HepG2 (cell line): Measurements from ENCODE around the gene ARPC5. TPM values are rescaled to one million over a fixed set of nuclear protein-coding genes. Genes with fewer than 3 reads are reported as not detected.
A peak's percentile ranks its signal among the peaks of the same experiment; 100 is the strongest.

Experiments used
- ELF3 ChIP-seq: IDR thresholded peaks from 2 replicates; pipeline ENCODE4 v1.6.1; 2016; ENCODE audit warnings: missing genetic modification reagents, missing compliant biosample characterization
- ELF4 ChIP-seq: sonication (generic); formaldehyde crosslinking; IDR thresholded peaks from 2 replicates; pipeline ENCODE4 v1.5.0; 2020; ENCODE audit warnings: missing genetic modification reagents, mild to moderate bottlenecking, moderate library complexity, borderline replicate concordance
- IKZF4 ChIP-seq: sonication (generic); formaldehyde crosslinking; IDR thresholded peaks from 2 replicates; pipeline ENCODE4 v1.5.1; 2020; ENCODE audit warnings: borderline replicate concordance, mild to moderate bottlenecking, low read depth, missing genetic modification reagents; ENCODE audit errors: not compliant biosample characterization
- JUN ChIP-seq: sonication (generic); formaldehyde crosslinking; IDR thresholded peaks from 2 replicates; pipeline ENCODE4 v1.4.0; 2020; ENCODE audit warnings: mild to moderate bottlenecking, missing genetic modification reagents
- MAZ ChIP-seq, 2 experiments: sonication (generic) in 1 of 2; formaldehyde crosslinking in 1 of 2; IDR thresholded peaks; 2 replicates each; pipeline versions ENCODE4 v1.5.0 to v1.6.1; 2012 to 2020; ENCODE audit warnings: low read depth in 2 of 2, mild to moderate bottlenecking in 2 of 2, borderline replicate concordance in 1 of 2, improper control_type of control experiment in 1 of 2, low read length in 1 of 2, missing genetic modification reagents in 1 of 2, moderate library complexity in 1 of 2
- MBD4 ChIP-seq: IDR thresholded peaks from 2 replicates; pipeline ENCODE4 v1.6.1; 2012; ENCODE audit warnings: low read length, inconsistent platforms, borderline replicate concordance
- MTF1 ChIP-seq: sonication (generic); formaldehyde crosslinking; IDR thresholded peaks from 2 replicates; pipeline ENCODE4 v1.5.0; 2020; ENCODE audit warnings: missing genetic modification reagents
- SRY ChIP-seq: sonication (generic); formaldehyde crosslinking; IDR thresholded peaks from 2 replicates; pipeline ENCODE4 v1.8.0; 2022; ENCODE audit warnings: mild to moderate bottlenecking, missing genetic modification reagents
- SYNCRIP ChIP-seq: fragments of 200-400 bp; formaldehyde crosslinking; IDR thresholded peaks from 2 replicates; pipeline ENCODE4 v1.6.1; 2018; ENCODE audit warnings: mild to moderate bottlenecking, low read depth, low read length; ENCODE audit not compliant: insufficient read depth
- ZFP37 ChIP-seq: sonication (generic); formaldehyde crosslinking; IDR thresholded peaks from 2 replicates; pipeline ENCODE4 v1.4.0; 2020; ENCODE audit warnings: missing genetic modification reagents, borderline replicate concordance
- ZNF44 ChIP-seq: sonication (generic); formaldehyde crosslinking; IDR thresholded peaks from 2 replicates; pipeline ENCODE4 v1.5.1; 2020; ENCODE audit warnings: mild to moderate bottlenecking, missing genetic modification reagents
- polyA plus RNA-seq, 8 experiments: library from polyadenylated mRNA; depleted of rRNA in 3 of 8; stranded (reverse) in 7 of 8; unstranded in 1 of 8; fragments of >200 nt; fragmentation: Illumina TruSeq in 4 of 8; extraction: Trizol in 4 of 8; gene quantifications; 2 replicates each; pipeline versions ENCODE4 v1.2.1 to v1.2.3, GENCODE V29; 2011 to 2016; ENCODE audit warnings: low read depth in 4 of 8, missing spikeins in 1 of 8, mixed read lengths in 1 of 8; ENCODE audit not compliant: insufficient read depth in 1 of 8
- total RNA-seq, 5 experiments: library from RNA; depleted of rRNA; stranded (reverse); fragments of >200 nt; fragmentation: Illumina TruSeq; extraction: Trizol; gene quantifications; 2 replicates each; pipeline ENCODE4 v1.2.3, GENCODE V29; 2016; ENCODE audit warnings: low read depth in 1 of 5
- TF ChIP-seq, protein P1 (sequence below): sonication (generic); formaldehyde crosslinking; IDR thresholded peaks from 2 replicates; pipeline ENCODE4 v1.4.0; 2020; ENCODE audit warnings: missing genetic modification reagents, mild to moderate bottlenecking, borderline replicate concordance
- TF ChIP-seq, protein P2 (sequence below): IDR thresholded peaks from 2 replicates; pipeline ENCODE4 v1.6.1; 2016; ENCODE audit warnings: missing biosample characterization, missing genetic modification reagents, low read depth
- TF ChIP-seq, protein P3 (sequence below): sonication (generic); formaldehyde crosslinking; IDR thresholded peaks from 2 replicates; pipeline ENCODE4 v1.5.1; 2020; ENCODE audit warnings: mild to moderate bottlenecking, moderate library complexity, missing genetic modification reagents
- TF ChIP-seq, protein P4 (sequence below): sonication (generic); formaldehyde crosslinking; conservative IDR thresholded peaks from 2 replicates; pipeline ENCODE4 v1.4.0; 2020; ENCODE audit warnings: missing genetic modification reagents
- TF ChIP-seq, protein P5 (sequence below): sonication (generic); formaldehyde crosslinking; conservative IDR thresholded peaks from 2 replicates; pipeline ENCODE4 v1.4.0; 2020; ENCODE audit warnings: mild to moderate bottlenecking, missing genetic modification reagents, moderate library complexity

ARPC5 gene
- total and polyA plus RNA-seq, 2 of the 13 experiments (the other 11 are each of a cell fraction or from before 2014, with no cell fraction given): 48.4 to 106 TPM

DNA sequence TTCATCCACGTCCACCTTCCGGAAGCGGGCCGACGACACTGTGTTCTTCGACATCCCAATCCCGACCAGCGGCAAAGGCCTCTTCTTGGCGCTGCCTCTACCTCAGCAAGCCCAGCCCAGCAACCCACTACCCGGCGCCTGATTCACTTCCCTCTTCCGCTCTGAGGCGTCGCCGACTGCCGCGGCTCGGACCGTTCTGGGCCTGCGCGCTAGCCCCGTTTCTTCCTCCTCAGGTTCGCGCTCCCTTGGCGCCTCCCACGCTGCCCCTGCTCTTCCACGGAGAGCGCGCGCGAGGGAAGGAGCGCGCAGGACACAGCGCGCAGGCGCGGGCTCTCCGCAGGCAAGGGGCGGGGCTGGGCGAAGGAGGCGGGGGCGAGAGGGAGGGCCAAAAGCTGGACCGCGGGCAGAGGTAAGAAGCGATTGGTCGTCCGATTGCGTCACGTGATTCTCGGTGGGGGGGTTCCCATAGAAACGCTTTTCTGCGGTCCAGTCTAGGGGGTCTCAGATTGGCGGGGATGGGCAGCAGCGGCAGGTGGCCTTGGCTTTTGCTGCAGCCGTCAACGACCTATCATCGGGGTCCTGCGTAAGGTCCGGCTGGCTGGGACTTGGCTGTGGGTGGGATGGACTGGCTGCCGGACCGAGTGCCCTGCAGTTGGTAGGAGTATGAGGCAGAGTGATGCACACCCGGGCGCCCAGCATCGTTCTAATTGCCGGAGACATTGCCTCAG, at the start of gene ARPC5 (continued):
- peak; percentile 92 for TF ChIP-seq MAZ (IDR thresholded peaks at IDR 0.05; ENCODE audit: borderline replicate concordance, low read depth, low read length)
- TF ChIP-seq MAZ (CRISPR knock-in tag; IDR thresholded peaks at IDR 0.05; ENCODE audit: low read depth): no peak; the same call in 1 of the 2 replicates
- no peak for TF ChIP-seq SYNCRIP
- TF ChIP-seq ELF4 (CRISPR knock-in tag): peak; percentile 67; the same call in 1 of the 2 replicates
- 0 out of 2 replicates have a peak, but pooled peaks have one; percentile 57 for TF ChIP-seq SRY (CRISPR knock-in tag)
- no peak for TF ChIP-seq ZFP37
- TF ChIP-seq, protein P1, sequence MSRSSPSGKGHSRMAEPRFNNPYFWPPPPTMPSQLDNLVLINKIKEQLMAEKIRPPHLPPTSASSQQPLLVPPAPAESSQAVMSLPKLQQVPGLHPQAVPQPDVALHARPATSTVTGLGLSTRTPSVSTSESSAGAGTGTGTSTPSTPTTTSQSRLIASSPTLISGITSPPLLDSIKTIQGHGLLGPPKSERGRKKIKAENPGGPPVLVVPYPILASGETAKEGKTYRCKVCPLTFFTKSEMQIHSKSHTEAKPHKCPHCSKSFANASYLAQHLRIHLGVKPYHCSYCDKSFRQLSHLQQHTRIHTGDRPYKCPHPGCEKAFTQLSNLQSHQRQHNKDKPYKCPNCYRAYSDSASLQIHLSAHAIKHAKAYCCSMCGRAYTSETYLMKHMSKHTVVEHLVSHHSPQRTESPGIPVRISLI: no peak
- TF ChIP-seq, protein P2, sequence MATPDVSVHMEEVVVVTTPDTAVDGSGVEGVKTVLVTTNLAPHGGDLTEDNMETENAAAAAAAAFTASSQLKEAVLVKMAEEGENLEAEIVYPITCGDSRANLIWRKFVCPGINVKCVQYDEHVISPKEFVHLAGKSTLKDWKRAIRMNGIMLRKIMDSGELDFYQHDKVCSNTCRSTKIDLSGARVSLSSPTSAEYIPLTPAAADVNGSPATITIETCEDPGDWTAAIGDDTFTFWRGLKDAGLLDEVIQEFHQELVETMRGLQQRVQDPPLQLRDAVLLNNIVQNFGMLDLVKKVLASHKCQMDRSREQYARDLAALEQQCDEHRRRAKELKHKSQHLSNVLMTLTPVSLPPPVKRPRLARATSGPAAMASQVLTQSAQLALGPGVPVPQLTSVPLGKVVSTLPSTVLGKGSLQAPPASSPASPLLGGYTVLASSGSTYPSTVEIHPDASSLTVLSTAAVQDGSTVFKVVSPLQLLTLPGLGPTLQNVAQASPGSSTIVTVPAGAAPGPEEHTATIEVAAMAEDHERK (CRISPR knock-in tag): no peak
- TF ChIP-seq MTF1 (CRISPR knock-in tag): no peak
- no peak for TF ChIP-seq MBD4
- TF ChIP-seq, protein P3, sequence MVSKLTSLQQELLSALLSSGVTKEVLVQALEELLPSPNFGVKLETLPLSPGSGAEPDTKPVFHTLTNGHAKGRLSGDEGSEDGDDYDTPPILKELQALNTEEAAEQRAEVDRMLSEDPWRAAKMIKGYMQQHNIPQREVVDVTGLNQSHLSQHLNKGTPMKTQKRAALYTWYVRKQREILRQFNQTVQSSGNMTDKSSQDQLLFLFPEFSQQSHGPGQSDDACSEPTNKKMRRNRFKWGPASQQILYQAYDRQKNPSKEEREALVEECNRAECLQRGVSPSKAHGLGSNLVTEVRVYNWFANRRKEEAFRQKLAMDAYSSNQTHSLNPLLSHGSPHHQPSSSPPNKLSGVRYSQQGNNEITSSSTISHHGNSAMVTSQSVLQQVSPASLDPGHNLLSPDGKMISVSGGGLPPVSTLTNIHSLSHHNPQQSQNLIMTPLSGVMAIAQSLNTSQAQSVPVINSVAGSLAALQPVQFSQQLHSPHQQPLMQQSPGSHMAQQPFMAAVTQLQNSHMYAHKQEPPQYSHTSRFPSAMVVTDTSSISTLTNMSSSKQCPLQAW (CRISPR knock-in tag): peak; percentile 72
- TF ChIP-seq IKZF4 (CRISPR knock-in tag): no peak
- TF ChIP-seq ZNF44: no peak
- TF ChIP-seq ELF3 (CRISPR knock-in tag): peak; percentile 77
- TF ChIP-seq, protein P4, sequence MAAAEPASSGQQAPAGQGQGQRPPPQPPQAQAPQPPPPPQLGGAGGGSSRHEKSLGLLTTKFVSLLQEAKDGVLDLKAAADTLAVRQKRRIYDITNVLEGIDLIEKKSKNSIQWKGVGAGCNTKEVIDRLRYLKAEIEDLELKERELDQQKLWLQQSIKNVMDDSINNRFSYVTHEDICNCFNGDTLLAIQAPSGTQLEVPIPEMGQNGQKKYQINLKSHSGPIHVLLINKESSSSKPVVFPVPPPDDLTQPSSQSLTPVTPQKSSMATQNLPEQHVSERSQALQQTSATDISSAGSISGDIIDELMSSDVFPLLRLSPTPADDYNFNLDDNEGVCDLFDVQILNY (CRISPR knock-in tag): 0 out of 2 replicates have a peak, but pooled peaks have one; percentile 42
- 0 out of 2 replicates have a peak, but pooled peaks have one; percentile 42 for TF ChIP-seq JUN (CRISPR knock-in tag)
- TF ChIP-seq, protein P5, sequence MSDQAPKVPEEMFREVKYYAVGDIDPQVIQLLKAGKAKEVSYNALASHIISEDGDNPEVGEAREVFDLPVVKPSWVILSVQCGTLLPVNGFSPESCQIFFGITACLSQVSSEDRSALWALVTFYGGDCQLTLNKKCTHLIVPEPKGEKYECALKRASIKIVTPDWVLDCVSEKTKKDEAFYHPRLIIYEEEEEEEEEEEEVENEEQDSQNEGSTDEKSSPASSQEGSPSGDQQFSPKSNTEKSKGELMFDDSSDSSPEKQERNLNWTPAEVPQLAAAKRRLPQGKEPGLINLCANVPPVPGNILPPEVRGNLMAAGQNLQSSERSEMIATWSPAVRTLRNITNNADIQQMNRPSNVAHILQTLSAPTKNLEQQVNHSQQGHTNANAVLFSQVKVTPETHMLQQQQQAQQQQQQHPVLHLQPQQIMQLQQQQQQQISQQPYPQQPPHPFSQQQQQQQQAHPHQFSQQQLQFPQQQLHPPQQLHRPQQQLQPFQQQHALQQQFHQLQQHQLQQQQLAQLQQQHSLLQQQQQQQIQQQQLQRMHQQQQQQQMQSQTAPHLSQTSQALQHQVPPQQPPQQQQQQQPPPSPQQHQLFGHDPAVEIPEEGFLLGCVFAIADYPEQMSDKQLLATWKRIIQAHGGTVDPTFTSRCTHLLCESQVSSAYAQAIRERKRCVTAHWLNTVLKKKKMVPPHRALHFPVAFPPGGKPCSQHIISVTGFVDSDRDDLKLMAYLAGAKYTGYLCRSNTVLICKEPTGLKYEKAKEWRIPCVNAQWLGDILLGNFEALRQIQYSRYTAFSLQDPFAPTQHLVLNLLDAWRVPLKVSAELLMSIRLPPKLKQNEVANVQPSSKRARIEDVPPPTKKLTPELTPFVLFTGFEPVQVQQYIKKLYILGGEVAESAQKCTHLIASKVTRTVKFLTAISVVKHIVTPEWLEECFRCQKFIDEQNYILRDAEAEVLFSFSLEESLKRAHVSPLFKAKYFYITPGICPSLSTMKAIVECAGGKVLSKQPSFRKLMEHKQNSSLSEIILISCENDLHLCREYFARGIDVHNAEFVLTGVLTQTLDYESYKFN (CRISPR knock-in tag): peak; percentile 53
